Measurements from ENCODE around the gene CERCAM. TPM values are rescaled to one million over a fixed set of nuclear protein-coding genes. Genes with fewer than 3 reads are reported as not detected.

CERCAM gene
- total RNA-seq, 1 donor = 195 TPM

- H3K4me2 ChIP-seq (ENCODE audit: insufficient read depth, low read length) = no peak overlapping the region
- peaks cover 12% of the 10 kb centered on the region for H3K27me3 ChIP-seq (ENCODE audit: insufficient read depth, low read length)
- no peaks in the 10 kb centered on the region for H4K20me1 ChIP-seq (ENCODE audit: insufficient read depth, low read length)
- H2AFZ ChIP-seq (ENCODE audit: low read length) = no peak overlapping the region
- no peaks in the 10 kb centered on the region for H3K9me3 ChIP-seq (ENCODE audit: low read depth, low read length)
- peaks cover 4% of the 10 kb centered on the region for H3K4me1 ChIP-seq (ENCODE audit: insufficient read depth, low read length)
- no peak overlapping the region for H3K4me3 ChIP-seq (ENCODE audit: insufficient read depth, low read length)
- TF ChIP-seq CTCF (IDR thresholded peaks at IDR 0.05; ENCODE audit: extremely low read depth, low read depth, low read length) = no peak
- H3K36me3 ChIP-seq (ENCODE audit: insufficient read depth, low read length) = peaks cover 21% of the 10 kb centered on the region
- DNase-seq (ENCODE audit: insufficient read length, low spot score, missing footprints) = peak; percentile 18
- no peak overlapping the region for H3K27ac ChIP-seq (ENCODE audit: low read depth, low read length)
- H3K79me2 ChIP-seq (ENCODE audit: insufficient read depth, low read length) = no peaks in the 10 kb centered on the region
These were observed 28.7 kb upstream of the CERCAM start for GRCh38 chr9:128391956-128392301.

GRCh38 chr9:128392302-128393144, 28.1 kb upstream of the CERCAM start:
- no peaks in the 10 kb centered on the region for H4K20me1 ChIP-seq (ENCODE audit: insufficient read depth, low read length)
- peaks cover 18% of the 10 kb centered on the region for H3K27me3 ChIP-seq (ENCODE audit: insufficient read depth, low read length)
- H3K4me3 ChIP-seq (ENCODE audit: insufficient read depth, low read length) = no peak overlapping the region
- TF ChIP-seq CTCF (IDR thresholded peaks at IDR 0.05; ENCODE audit: extremely low read depth, low read depth, low read length) = no peak
- no peak overlapping the region for H3K27ac ChIP-seq (ENCODE audit: low read depth, low read length)
- no peaks in the 10 kb centered on the region for H3K9me3 ChIP-seq (ENCODE audit: low read depth, low read length)
- no peaks in the 10 kb centered on the region for H3K79me2 ChIP-seq (ENCODE audit: insufficient read depth, low read length)
- peak; percentile 69 for DNase-seq (ENCODE audit: insufficient read length, low spot score, missing footprints)
- H2AFZ ChIP-seq (ENCODE audit: low read length) = no peak overlapping the region
- H3K4me1 ChIP-seq (ENCODE audit: insufficient read depth, low read length) = peaks cover 4% of the 10 kb centered on the region
- H3K36me3 ChIP-seq (ENCODE audit: insufficient read depth, low read length) = peaks cover 16% of the 10 kb centered on the region
- no peak overlapping the region for H3K4me2 ChIP-seq (ENCODE audit: insufficient read depth, low read length)

- Histone ChIP-seq H3K9me3 (ENCODE audit: low read depth, low read length) (no peaks in the 10 kb centered on the region), H3K27ac (ENCODE audit: low read depth, low read length) (no peak overlapping the region), H3K4me2 (ENCODE audit: insufficient read depth, low read length) (no peak overlapping the region), H3K27me3 (ENCODE audit: insufficient read depth, low read length) (peaks cover 23% of the 10 kb centered on the region), H3K79me2 (ENCODE audit: insufficient read depth, low read length) (no peaks in the 10 kb centered on the region), H2AFZ (ENCODE audit: low read length) (no peak overlapping the region), H3K36me3 (ENCODE audit: insufficient read depth, low read length) (peaks cover 11% of the 10 kb centered on the region), H3K4me1 (ENCODE audit: insufficient read depth, low read length) (peaks cover 4% of the 10 kb centered on the region), H4K20me1 (ENCODE audit: insufficient read depth, low read length) (no peaks in the 10 kb centered on the region), H3K4me3 (ENCODE audit: insufficient read depth, low read length) (no peak overlapping the region)
- no peak for TF ChIP-seq CTCF (IDR thresholded peaks at IDR 0.05; ENCODE audit: extremely low read depth, low read depth, low read length)
- DNase-seq (ENCODE audit: insufficient read length, low spot score, missing footprints) = peak; percentile 62
These were observed 27.4 kb upstream of the CERCAM start for GRCh38 chr9:128393145-128393775.

GRCh38 chr9:128393970-128394369, 26.7 kb upstream of the CERCAM start:
- Histone ChIP-seq H2AFZ (ENCODE audit: low read length) (no peak overlapping the region), H3K4me3 (ENCODE audit: insufficient read depth, low read length) (no peak overlapping the region), H3K79me2 (ENCODE audit: insufficient read depth, low read length) (no peaks in the 10 kb centered on the region), H3K27me3 (ENCODE audit: insufficient read depth, low read length) (peaks cover 23% of the 10 kb centered on the region), H3K9me3 (ENCODE audit: low read depth, low read length) (no peaks in the 10 kb centered on the region), H4K20me1 (ENCODE audit: insufficient read depth, low read length) (no peaks in the 10 kb centered on the region), H3K27ac (ENCODE audit: low read depth, low read length) (no peak overlapping the region), H3K4me2 (ENCODE audit: insufficient read depth, low read length) (no peak overlapping the region), H3K36me3 (ENCODE audit: insufficient read depth, low read length) (peaks cover 5% of the 10 kb centered on the region), H3K4me1 (ENCODE audit: insufficient read depth, low read length) (peaks cover 4% of the 10 kb centered on the region)
- peak; percentile 82 for DNase-seq (ENCODE audit: insufficient read length, low spot score, missing footprints)
- no peak for TF ChIP-seq CTCF (IDR thresholded peaks at IDR 0.05; ENCODE audit: extremely low read depth, low read depth, low read length)

Measured in osteoblast (primary cell).